Iris pigment epithelial cell (primary cell): ENCODE measurements around the gene KLK1.
"Not testable (repeated sequence)": the region's sequence is repeated elsewhere in the genome, so short reads cannot be mapped to it uniquely, and the experiment has no call there.

Source experiments
- DNase-seq: peaks from one replicate; pipeline ENCODE4 v3.0.0-alpha.2; 2011; ENCODE audit warnings: low read depth

The KLK1 gene

GRCh38 chr19:50814883-50815282 lies 8.7 kb downstream of the KLK1 start:
- DNase-seq = no peak

GRCh38 chr19:50812474-50812873 lies 11.1 kb downstream of the KLK1 start:
- DNase-seq = no peak

GRCh38 chr19:50811622-50812238 lies 11.9 kb downstream of the KLK1 start:
- DNase-seq = not testable (repeated sequence)

- no peak for DNase-seq
These were observed 14.7 kb downstream of the KLK1 start for GRCh38 chr19:50808856-50809255.

GRCh38 chr19:50804420-50805272 lies 18.9 kb downstream of the KLK1 start:
- peak; percentile 99 for DNase-seq

- DNase-seq = peak; percentile 18
These were observed 19.8 kb downstream of the KLK1 start for GRCh38 chr19:50803633-50804419.

- no peak for DNase-seq
These were observed 22.5 kb downstream of the KLK1 start for GRCh38 chr19:50801107-50801506.

GRCh38 chr19:50799547-50799851 lies 24.1 kb downstream of the KLK1 start:
- DNase-seq = no peak

GRCh38 chr19:50798659-50799546 lies 24.7 kb downstream of the KLK1 start:
- DNase-seq = no peak

- DNase-seq = no peak
These were observed 25.6 kb downstream of the KLK1 start for GRCh38 chr19:50797781-50798658.

- no peak for DNase-seq
These were observed 26.2 kb downstream of the KLK1 start for GRCh38 chr19:50797429-50797780.

GRCh38 chr19:50796634-50797428 lies 26.8 kb downstream of the KLK1 start:
- no peak for DNase-seq

- DNase-seq = no peak
These were observed 27.4 kb downstream of the KLK1 start for GRCh38 chr19:50796128-50796633.

GRCh38 chr19:50795664-50796073 lies 27.9 kb downstream of the KLK1 start:
- no peak for DNase-seq

- DNase-seq = no peak
These were observed 28.5 kb downstream of the KLK1 start for GRCh38 chr19:50794876-50795663.

GRCh38 chr19:50794074-50794875 lies 29.3 kb downstream of the KLK1 start:
- peak; percentile 31 for DNase-seq

- no peak for DNase-seq
These were observed 30.0 kb downstream of the KLK1 start for GRCh38 chr19:50793558-50794065.
